WTC11 (cell line): ENCODE measurements around the gene C9. TPM values are rescaled to one million over a fixed set of nuclear protein-coding genes. Genes with fewer than 3 reads are reported as not detected.

Experiments
- ATAC-seq: fragments of 200-7000 bp; cut with Tn5 transposase; 2 replicates; pipeline ENCODE4 v1.10.0; 2021; ENCODE audit warnings: mild to moderate bottlenecking, moderate library complexity
- CTCF ChIA-PET: fragments of 300-600 bp; sonication (Branson Sonifier 250); formaldehyde crosslinking; loops from one replicate; lab custom pipeline; 2021; ENCODE audit warnings: antibody characterized with exemption; lab: Charles Lee
- POLR2A ChIA-PET: fragments of 350-600 bp; sonication (Branson Sonifier 250); formaldehyde crosslinking; loops from one replicate; lab custom pipeline; 2021; ENCODE audit warnings: antibody characterized with exemption; lab: Charles Lee
- DNase-seq: peaks from one replicate; pipeline ENCODE4 v3.0.0; 2021; ENCODE audit warnings: low spot score
- H3K27ac Mint-ChIP-seq: 2 replicates; pipeline ENCODE4 v1.8.0; 2021; ENCODE audit warnings: mixed read lengths
- H3K27me3 Mint-ChIP-seq: 2 replicates; pipeline ENCODE4 v1.8.0; 2021; ENCODE audit warnings: low read depth, mild to moderate bottlenecking, moderate library complexity, mixed read lengths
- H3K36me3 Mint-ChIP-seq: 2 replicates; pipeline ENCODE4 v1.8.0; 2021; ENCODE audit warnings: mixed read lengths
- H3K4me1 Mint-ChIP-seq: 2 replicates; pipeline ENCODE4 v1.8.0; 2022; ENCODE audit warnings: mixed read lengths
- H3K4me3 Mint-ChIP-seq: 2 replicates; pipeline ENCODE4 v1.8.0; 2021; ENCODE audit warnings: mild to moderate bottlenecking, moderate library complexity, mixed read lengths
- H3K9me3 Mint-ChIP-seq: 2 replicates; pipeline ENCODE4 v1.8.0; 2021; ENCODE audit warnings: mixed read lengths
- CREB1 ChIP-seq: sonication (generic); formaldehyde crosslinking; IDR thresholded peaks from 2 replicates; pipeline ENCODE4 v1.8.0; 2023; ENCODE audit warnings: mild to moderate bottlenecking, missing genetic modification reagents
- E2F1 ChIP-seq: sonication (generic); formaldehyde crosslinking; IDR thresholded peaks from 2 replicates; pipeline ENCODE4 v1.8.0; 2022; ENCODE audit warnings: mild to moderate bottlenecking, missing genetic modification reagents
- ELF4 ChIP-seq: sonication (generic); formaldehyde crosslinking; IDR thresholded peaks from 2 replicates; pipeline ENCODE4 v1.8.1; 2022; ENCODE audit warnings: low read depth, mild to moderate bottlenecking, moderate library complexity, missing genetic modification reagents
- EMX1 ChIP-seq: fragments of 250-450 bp; sonication (Bioruptor Pico); IDR thresholded peaks from 2 replicates; pipeline ENCODE4 v1.8.0; 2021; ENCODE audit warnings: mild to moderate bottlenecking
- ESRRA ChIP-seq: sonication (generic); formaldehyde crosslinking; IDR thresholded peaks from 2 replicates; pipeline ENCODE4 v1.8.1; 2022; ENCODE audit warnings: mild to moderate bottlenecking, missing genetic modification reagents, borderline replicate concordance
- GTF2I ChIP-seq: fragments of 250-450 bp; sonication (Bioruptor Pico); conservative IDR thresholded peaks from 2 replicates; pipeline ENCODE4 v1.4.0; 2021; ENCODE audit warnings: mild to moderate bottlenecking
- NFYB ChIP-seq: sonication (generic); formaldehyde crosslinking; conservative IDR thresholded peaks from 2 replicates; pipeline ENCODE4 v1.8.0; 2022; ENCODE audit warnings: low read depth, missing genetic modification reagents
- RORB ChIP-seq: fragments of 250-450 bp; sonication (Bioruptor Pico); IDR thresholded peaks from 2 replicates; pipeline ENCODE4 v1.9.0; 2021; ENCODE audit warnings: mild to moderate bottlenecking
- ZNF121 ChIP-seq: sonication (generic); formaldehyde crosslinking; IDR thresholded peaks from 2 replicates; pipeline ENCODE4 v1.8.0; 2023; ENCODE audit warnings: missing genetic modification reagents
- total RNA-seq: library from RNA; stranded (reverse); gene quantifications from 3 replicates; pipeline ENCODE4 v1.2.3, GENCODE V29; 2021
- TF ChIP-seq, protein P1 (sequence below): sonication (generic); formaldehyde crosslinking; conservative IDR thresholded peaks from 2 replicates; pipeline ENCODE4 v1.8.1; 2023; ENCODE audit warnings: mild to moderate bottlenecking, low read depth, missing genetic modification reagents, moderate library complexity
- TF ChIP-seq, protein P2 (sequence below): sonication (generic); formaldehyde crosslinking; IDR thresholded peaks from 2 replicates; pipeline ENCODE4 v1.8.0; 2023; ENCODE audit warnings: missing genetic modification reagents
- TF ChIP-seq, protein P3 (sequence below): sonication (generic); formaldehyde crosslinking; IDR thresholded peaks from 2 replicates; pipeline ENCODE4 v1.8.0; 2023; ENCODE audit warnings: missing genetic modification reagents, mild to moderate bottlenecking, borderline replicate concordance

Gene C9
- total RNA-seq, 1 experiment from 2014 or later, result 0.07 TPM

DNA sequence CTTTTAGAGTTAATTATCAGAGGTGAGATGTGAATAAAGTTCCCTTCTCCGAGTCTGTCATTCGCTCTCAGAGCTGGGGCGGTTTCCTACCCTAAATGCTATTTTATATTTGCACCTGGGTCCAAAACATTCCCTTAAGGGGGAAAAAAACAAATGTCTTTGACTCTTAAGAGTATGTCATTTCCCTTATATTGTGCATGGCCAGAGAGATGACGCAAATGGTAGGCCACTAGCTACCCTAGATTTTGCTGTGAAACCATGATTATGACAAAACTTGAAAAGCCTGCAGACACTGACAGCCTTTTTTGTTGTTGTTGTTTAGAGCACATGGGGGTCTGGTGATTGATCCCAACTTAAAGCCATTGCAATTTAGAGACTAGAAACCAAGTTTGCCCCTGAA lies 47.7 kb upstream of the C9 start (continued):
- TF ChIP-seq E2F1 (CRISPR knock-in tag) (no peak), ELF4 (CRISPR knock-in tag) (no peak)
- TF ChIP-seq, all 79 proteins: peak for 0

DNA sequence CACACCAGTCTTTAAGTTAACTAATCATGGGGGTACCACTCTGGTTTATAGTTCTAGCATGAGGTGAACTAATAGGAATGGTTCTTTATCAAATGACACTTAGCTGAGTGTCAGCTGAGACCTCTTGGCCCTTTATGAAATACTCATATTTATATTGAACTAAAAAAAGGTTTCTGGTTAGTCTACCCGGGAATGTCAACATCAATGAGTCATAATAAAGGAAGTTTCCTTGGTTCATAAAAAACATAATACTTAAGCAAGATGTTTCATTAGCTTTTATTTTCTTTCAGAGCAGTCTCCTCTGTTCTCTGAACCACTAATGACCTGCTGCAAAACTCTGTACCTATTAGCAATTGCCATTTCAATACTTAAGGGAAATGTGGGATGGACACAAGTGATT lies 46.8 kb upstream of the C9 start:
- H3K4me1 Mint-ChIP-seq, result peaks cover 24% of the 10 kb centered on the region
- no peak overlapping the region for H3K4me3 Mint-ChIP-seq
- no peak overlapping the region for H3K27ac Mint-ChIP-seq
- ATAC-seq (no peak), DNase-seq (no peak)
- no peaks in the 10 kb centered on the region; the same call in 1 of the 2 replicates for H3K27me3 Mint-ChIP-seq
- TF ChIP-seq GTF2I (no peak), EMX1 (CRISPR knock-in tag) (no peak), NFYB (no peak), ZNF121 (no peak)
- TF ChIP-seq, protein P1, sequence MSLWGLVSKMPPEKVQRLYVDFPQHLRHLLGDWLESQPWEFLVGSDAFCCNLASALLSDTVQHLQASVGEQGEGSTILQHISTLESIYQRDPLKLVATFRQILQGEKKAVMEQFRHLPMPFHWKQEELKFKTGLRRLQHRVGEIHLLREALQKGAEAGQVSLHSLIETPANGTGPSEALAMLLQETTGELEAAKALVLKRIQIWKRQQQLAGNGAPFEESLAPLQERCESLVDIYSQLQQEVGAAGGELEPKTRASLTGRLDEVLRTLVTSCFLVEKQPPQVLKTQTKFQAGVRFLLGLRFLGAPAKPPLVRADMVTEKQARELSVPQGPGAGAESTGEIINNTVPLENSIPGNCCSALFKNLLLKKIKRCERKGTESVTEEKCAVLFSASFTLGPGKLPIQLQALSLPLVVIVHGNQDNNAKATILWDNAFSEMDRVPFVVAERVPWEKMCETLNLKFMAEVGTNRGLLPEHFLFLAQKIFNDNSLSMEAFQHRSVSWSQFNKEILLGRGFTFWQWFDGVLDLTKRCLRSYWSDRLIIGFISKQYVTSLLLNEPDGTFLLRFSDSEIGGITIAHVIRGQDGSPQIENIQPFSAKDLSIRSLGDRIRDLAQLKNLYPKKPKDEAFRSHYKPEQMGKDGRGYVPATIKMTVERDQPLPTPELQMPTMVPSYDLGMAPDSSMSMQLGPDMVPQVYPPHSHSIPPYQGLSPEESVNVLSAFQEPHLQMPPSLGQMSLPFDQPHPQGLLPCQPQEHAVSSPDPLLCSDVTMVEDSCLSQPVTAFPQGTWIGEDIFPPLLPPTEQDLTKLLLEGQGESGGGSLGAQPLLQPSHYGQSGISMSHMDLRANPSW, result no peak
- TF ChIP-seq, all 79 proteins: peak for 0
- ChIA-PET CTCF (interaction anchor here (1.4 to 1.5 kb wide), 2 partner anchors 14 to 35 kb away, joined by 4 to 5 read pairs; partner anchors contain the start of gene DAB2), POLR2A (no interaction called here)
- Mint-ChIP-seq H3K36me3 (no peaks in the 10 kb centered on the region), H3K9me3 (no peaks in the 10 kb centered on the region)

- no peak overlapping the region for H3K4me3 Mint-ChIP-seq
- ATAC-seq (no peak), DNase-seq (no peak)
- POLR2A ChIA-PET, result no interaction called here
- TF ChIP-seq, protein P2, sequence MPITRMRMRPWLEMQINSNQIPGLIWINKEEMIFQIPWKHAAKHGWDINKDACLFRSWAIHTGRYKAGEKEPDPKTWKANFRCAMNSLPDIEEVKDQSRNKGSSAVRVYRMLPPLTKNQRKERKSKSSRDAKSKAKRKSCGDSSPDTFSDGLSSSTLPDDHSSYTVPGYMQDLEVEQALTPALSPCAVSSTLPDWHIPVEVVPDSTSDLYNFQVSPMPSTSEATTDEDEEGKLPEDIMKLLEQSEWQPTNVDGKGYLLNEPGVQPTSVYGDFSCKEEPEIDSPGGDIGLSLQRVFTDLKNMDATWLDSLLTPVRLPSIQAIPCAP (CRISPR knock-in tag), result no peak
- TF ChIP-seq ESRRA (no peak), RORB (CRISPR knock-in tag) (no peak), CREB1 (CRISPR knock-in tag) (no peak)
- TF ChIP-seq, protein P3, sequence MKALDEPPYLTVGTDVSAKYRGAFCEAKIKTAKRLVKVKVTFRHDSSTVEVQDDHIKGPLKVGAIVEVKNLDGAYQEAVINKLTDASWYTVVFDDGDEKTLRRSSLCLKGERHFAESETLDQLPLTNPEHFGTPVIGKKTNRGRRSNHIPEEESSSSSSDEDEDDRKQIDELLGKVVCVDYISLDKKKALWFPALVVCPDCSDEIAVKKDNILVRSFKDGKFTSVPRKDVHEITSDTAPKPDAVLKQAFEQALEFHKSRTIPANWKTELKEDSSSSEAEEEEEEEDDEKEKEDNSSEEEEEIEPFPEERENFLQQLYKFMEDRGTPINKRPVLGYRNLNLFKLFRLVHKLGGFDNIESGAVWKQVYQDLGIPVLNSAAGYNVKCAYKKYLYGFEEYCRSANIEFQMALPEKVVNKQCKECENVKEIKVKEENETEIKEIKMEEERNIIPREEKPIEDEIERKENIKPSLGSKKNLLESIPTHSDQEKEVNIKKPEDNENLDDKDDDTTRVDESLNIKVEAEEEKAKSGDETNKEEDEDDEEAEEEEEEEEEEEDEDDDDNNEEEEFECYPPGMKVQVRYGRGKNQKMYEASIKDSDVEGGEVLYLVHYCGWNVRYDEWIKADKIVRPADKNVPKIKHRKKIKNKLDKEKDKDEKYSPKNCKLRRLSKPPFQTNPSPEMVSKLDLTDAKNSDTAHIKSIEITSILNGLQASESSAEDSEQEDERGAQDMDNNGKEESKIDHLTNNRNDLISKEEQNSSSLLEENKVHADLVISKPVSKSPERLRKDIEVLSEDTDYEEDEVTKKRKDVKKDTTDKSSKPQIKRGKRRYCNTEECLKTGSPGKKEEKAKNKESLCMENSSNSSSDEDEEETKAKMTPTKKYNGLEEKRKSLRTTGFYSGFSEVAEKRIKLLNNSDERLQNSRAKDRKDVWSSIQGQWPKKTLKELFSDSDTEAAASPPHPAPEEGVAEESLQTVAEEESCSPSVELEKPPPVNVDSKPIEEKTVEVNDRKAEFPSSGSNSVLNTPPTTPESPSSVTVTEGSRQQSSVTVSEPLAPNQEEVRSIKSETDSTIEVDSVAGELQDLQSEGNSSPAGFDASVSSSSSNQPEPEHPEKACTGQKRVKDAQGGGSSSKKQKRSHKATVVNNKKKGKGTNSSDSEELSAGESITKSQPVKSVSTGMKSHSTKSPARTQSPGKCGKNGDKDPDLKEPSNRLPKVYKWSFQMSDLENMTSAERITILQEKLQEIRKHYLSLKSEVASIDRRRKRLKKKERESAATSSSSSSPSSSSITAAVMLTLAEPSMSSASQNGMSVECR (CRISPR knock-in tag), result no peak
- H3K9me3 Mint-ChIP-seq, result no peaks in the 10 kb centered on the region
- CTCF ChIA-PET, result no interaction called here
- no peaks in the 10 kb centered on the region; the same call in 1 of the 2 replicates for H3K27me3 Mint-ChIP-seq
- no peak overlapping the region for H3K27ac Mint-ChIP-seq
- H3K36me3 Mint-ChIP-seq, result no peaks in the 10 kb centered on the region
- peaks cover 20% of the 10 kb centered on the region for H3K4me1 Mint-ChIP-seq
Observed at GRCh38 chr5:39409033-39409432, 44.7 kb upstream of the C9 start.
